ENCODE data around the gene CFAP99. TPM values are rescaled to one million over a fixed set of nuclear protein-coding genes. Genes with fewer than 3 reads are reported as not detected.

Gene CFAP99
- total and polyA plus RNA-seq, 2 donors (not counting 1 experiment from before 2014, with no cell fraction given) = not detected

DNA sequence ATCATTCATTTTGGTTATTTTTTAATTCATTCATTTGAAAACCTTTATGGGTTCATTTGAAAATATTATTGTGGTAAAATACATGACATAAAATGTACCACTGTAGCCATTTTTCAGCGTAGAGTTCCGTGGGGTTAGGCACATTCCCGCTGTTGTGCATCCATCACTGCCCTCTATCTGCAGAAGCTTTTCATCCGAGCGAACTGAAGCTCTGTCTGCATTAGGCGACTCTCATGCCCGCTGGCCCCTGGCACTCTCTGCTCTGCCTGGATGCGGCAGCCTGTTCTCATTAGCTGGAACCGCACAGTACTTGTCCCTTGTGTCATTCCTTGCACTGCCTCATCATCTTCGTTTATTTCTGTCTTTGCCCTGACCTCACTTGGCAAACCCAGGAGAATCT is 17.5 kb downstream of the CFAP99 start:
- Histone ChIP-seq H3K9ac (ENCODE audit: low read length) (no peak overlapping the region), H3K27ac (ENCODE audit: low read length in 2 of 2) (no peak overlapping the region), H3K79me2 (ENCODE audit: control insufficient read depth, insufficient read depth, low read length) (no peaks in the 10 kb centered on the region), H4K20me1 (ENCODE audit: control insufficient read depth, insufficient read depth, low read length, poor library complexity, severe bottlenecking) (no peaks in the 10 kb centered on the region), H3K4me3 (ENCODE audit: control extremely low read depth in 1 of 5, extremely low read depth in 1 of 5, insufficient read depth in 1 of 5, low read depth in 2 of 5, low read length in 4 of 5) (no peak overlapping the region), H2AFZ (ENCODE audit: insufficient read depth, low read depth, low read length, poor library complexity, severe bottlenecking) (no peak overlapping the region), H3K36me3 (replicated peaks in 1 of 2; ENCODE audit: control extremely low read depth in 1 of 2, control insufficient read depth in 1 of 2, extremely low read depth in 1 of 2, insufficient read depth in 2 of 2, low read length in 1 of 2) (no peaks in the 10 kb centered on the region), H3K27me3 (replicated peaks in 1 of 4; ENCODE audit: control extremely low read depth in 1 of 4, control insufficient read depth in 3 of 4, insufficient read depth in 4 of 4, low read length in 3 of 4) (peaks cover 0 to 7% (median 0%) of the 10 kb centered on the region in 4 experiments), H3K4me2 (replicated peaks; ENCODE audit: low read depth, low read length, poor library complexity, severe bottlenecking) (no peak overlapping the region), H3K4me1 (ENCODE audit: control insufficient read depth in 2 of 2, insufficient read depth in 2 of 2, low read length in 2 of 2) (peaks cover 0 to under 1% of the 10 kb centered on the region in 2 donors), H3K9me3 (ENCODE audit: control extremely low read depth in 1 of 3, control insufficient read depth in 2 of 3, insufficient read depth in 1 of 3, low read length in 2 of 3) (peaks cover 0 to 3% (median 0%) of the 10 kb centered on the region in 3 donors)
- CTCF ChIA-PET = interaction anchor here (1.0 kb wide), 1 partner anchor 216 kb away, joined by 4 read pairs; no protein-coding TSS in a partner anchor
- H3K4me3 Mint-ChIP-seq = no peak overlapping the region
- H3K27me3 Mint-ChIP-seq = no peaks in the 10 kb centered on the region
- no peak for ATAC-seq (ENCODE audit: low read depth)
- POLR2A ChIA-PET = no interaction called here
- no peak for TF ChIP-seq EZH2 (IDR thresholded peaks at IDR 0.05; ENCODE audit: borderline replicate concordance, insufficient read depth, low read depth, low read length, poor library complexity, severe bottlenecking)
- TF ChIP-seq, protein P1, sequence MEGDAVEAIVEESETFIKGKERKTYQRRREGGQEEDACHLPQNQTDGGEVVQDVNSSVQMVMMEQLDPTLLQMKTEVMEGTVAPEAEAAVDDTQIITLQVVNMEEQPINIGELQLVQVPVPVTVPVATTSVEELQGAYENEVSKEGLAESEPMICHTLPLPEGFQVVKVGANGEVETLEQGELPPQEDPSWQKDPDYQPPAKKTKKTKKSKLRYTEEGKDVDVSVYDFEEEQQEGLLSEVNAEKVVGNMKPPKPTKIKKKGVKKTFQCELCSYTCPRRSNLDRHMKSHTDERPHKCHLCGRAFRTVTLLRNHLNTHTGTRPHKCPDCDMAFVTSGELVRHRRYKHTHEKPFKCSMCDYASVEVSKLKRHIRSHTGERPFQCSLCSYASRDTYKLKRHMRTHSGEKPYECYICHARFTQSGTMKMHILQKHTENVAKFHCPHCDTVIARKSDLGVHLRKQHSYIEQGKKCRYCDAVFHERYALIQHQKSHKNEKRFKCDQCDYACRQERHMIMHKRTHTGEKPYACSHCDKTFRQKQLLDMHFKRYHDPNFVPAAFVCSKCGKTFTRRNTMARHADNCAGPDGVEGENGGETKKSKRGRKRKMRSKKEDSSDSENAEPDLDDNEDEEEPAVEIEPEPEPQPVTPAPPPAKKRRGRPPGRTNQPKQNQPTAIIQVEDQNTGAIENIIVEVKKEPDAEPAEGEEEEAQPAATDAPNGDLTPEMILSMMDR (IDR thresholded peaks at IDR 0.05) = no peak
- intact Hi-C loops (cut with micrococcal nuclease) = no loop called here
- H3K27ac Mint-ChIP-seq = no peak overlapping the region
- WGBS (ENCODE audit: insufficient coverage) = 62% methylated on average over 10 of the region's 10 CpGs
- DNase-seq = no peak
- H3K4me1 Mint-ChIP-seq = no peaks in the 10 kb centered on the region
- no peaks in the 10 kb centered on the region for H3K9me3 Mint-ChIP-seq (ENCODE audit: insufficient read depth)

DNA sequence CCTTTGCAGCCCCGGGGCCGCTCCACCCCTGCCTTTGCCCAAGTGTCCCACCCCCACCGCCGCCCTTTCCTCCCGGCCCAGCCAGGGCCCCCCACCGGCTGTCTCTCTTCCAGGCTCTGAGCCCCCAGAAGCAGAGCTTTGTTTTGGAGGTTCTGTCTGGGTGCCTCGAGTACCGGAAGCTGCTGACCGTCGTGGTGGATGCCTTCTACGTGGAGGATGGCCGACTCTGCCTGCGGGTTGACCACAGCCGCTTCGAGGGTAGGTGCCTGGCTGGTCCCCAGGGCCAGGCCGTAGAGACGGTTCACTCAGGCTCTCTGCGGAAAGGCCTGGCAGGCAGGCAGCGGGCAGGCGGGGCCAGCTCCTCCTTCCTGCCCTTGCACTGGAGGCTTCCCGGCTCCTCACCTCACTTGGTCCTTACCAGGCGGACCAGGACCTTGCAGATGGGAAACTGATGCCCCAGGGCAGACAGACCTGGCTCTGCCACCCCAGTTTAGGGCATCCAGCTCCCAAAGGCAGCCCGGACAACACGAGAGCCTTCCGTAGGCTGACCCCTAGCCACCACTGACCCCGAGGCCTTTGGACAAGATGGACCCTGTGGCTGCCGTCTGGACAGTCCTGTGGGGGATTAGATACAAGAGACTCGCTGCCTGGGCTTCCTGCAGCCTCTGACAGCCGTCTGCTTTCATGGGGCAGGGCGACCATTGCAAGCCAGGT is 18.2 kb downstream of the CFAP99 start:
- peaks cover 0 to 3% (median 0%) of the 10 kb centered on the region in 3 donors for H3K9me3 ChIP-seq (ENCODE audit: control extremely low read depth in 1 of 3, control insufficient read depth in 2 of 3, insufficient read depth in 1 of 3, low read length in 2 of 3)
- peaks cover 0 to 2% (median 0%) of the 10 kb centered on the region in 4 experiments for H3K27me3 ChIP-seq (replicated peaks in 1 of 4; ENCODE audit: control extremely low read depth in 1 of 4, control insufficient read depth in 3 of 4, insufficient read depth in 4 of 4, low read length in 3 of 4)
- TF ChIP-seq, protein P1 (IDR thresholded peaks at IDR 0.05) = no peak
- no peak for TF ChIP-seq EZH2 (IDR thresholded peaks at IDR 0.05; ENCODE audit: borderline replicate concordance, insufficient read depth, low read depth, low read length, poor library complexity, severe bottlenecking)
- H2AFZ ChIP-seq (ENCODE audit: insufficient read depth, low read depth, low read length, poor library complexity, severe bottlenecking) = no peak overlapping the region
- peaks cover 0 to 6% of the 10 kb centered on the region in 2 donors for H3K4me1 ChIP-seq (ENCODE audit: control insufficient read depth in 2 of 2, insufficient read depth in 2 of 2, low read length in 2 of 2)
- Mint-ChIP-seq H3K9me3 (ENCODE audit: insufficient read depth) (no peaks in the 10 kb centered on the region), H3K4me1 (peaks cover 5% of the 10 kb centered on the region), H3K27ac (no peak overlapping the region), H3K4me3 (no peak overlapping the region), H3K27me3 (no peaks in the 10 kb centered on the region)
- no peak overlapping the region for H3K9ac ChIP-seq (ENCODE audit: low read length)
- no peak for DNase-seq
- no peaks in the 10 kb centered on the region for H4K20me1 ChIP-seq (ENCODE audit: control insufficient read depth, insufficient read depth, low read length, poor library complexity, severe bottlenecking)
- no peaks in the 10 kb centered on the region for H3K79me2 ChIP-seq (ENCODE audit: control insufficient read depth, insufficient read depth, low read length)
- ChIA-PET POLR2A (no interaction called here), CTCF (interaction anchor here (1.0 kb wide), 1 partner anchor 217 kb away, joined by 4 read pairs; no protein-coding TSS in a partner anchor)
- no peaks in the 10 kb centered on the region for H3K36me3 ChIP-seq (replicated peaks in 1 of 2; ENCODE audit: control extremely low read depth in 1 of 2, control insufficient read depth in 1 of 2, extremely low read depth in 1 of 2, insufficient read depth in 2 of 2, low read length in 1 of 2)
- no peak for ATAC-seq (ENCODE audit: low read depth)
- H3K27ac ChIP-seq (ENCODE audit: low read length in 2 of 2) = no peak overlapping the region
- no peak overlapping the region for H3K4me2 ChIP-seq (replicated peaks; ENCODE audit: low read depth, low read length, poor library complexity, severe bottlenecking)
- WGBS (ENCODE audit: insufficient coverage) = 87% methylated on average over 27 of the region's 30 CpGs
- H3K4me3 ChIP-seq (ENCODE audit: control extremely low read depth in 1 of 5, extremely low read depth in 1 of 5, insufficient read depth in 1 of 5, low read depth in 2 of 5, low read length in 4 of 5) = no peak overlapping the region
- intact Hi-C loops (cut with micrococcal nuclease) = no loop called here

Data from B cell (primary cell).